Transverse colon (tissue), 4 donors: Measurements from ENCODE around the gene SYNPO2. TPM values are rescaled to one million over a fixed set of nuclear protein-coding genes. Genes with fewer than 3 reads are reported as not detected.
"Not testable (repeated sequence)": the region's sequence is repeated elsewhere in the genome, so short reads cannot be mapped to it uniquely, and the experiment has no call there.

ENCODE experiments used
- DNase-seq: peaks from one replicate; pipeline ENCODE4 v3.0.0-alpha.2; 2019
- H3K27ac ChIP-seq, 4 donors: fragments of 200-600 bp; sonication (generic); 2 replicates each; pipeline ENCODE4 v1.5.1; 2016 to 2018; ENCODE audit warnings: inconsistent platforms in 4 of 4
- H3K27me3 ChIP-seq: fragments of 200-600 bp; sonication (generic); 2 replicates; pipeline ENCODE4 v1.5.1; 2017; ENCODE audit warnings: inconsistent platforms
- H3K36me3 ChIP-seq, 4 donors: fragments of 200-600 bp; sonication (generic); 2 replicates each; pipeline ENCODE4 v1.5.1; 2017 to 2019; ENCODE audit warnings: inconsistent platforms in 4 of 4
- H3K4me1 ChIP-seq, 4 donors: fragments of 200-600 bp; sonication (generic); 2 replicates each; pipeline ENCODE4 v1.5.1; 2017 to 2020; ENCODE audit warnings: inconsistent platforms in 4 of 4
- H3K4me3 ChIP-seq, 4 donors: fragments of 200-600 bp; sonication (generic); 1 replicate in 1 of 4; 2 replicates in 3 of 4; pipeline versions ENCODE4 v1.5.1 to v1.6.1; 2017 to 2019; ENCODE audit warnings: inconsistent platforms in 4 of 4
- H3K9me3 ChIP-seq, 2 donors: fragments of 200-600 bp; sonication (generic); 2 replicates each; pipeline ENCODE4 v1.5.1; 2017 to 2019; ENCODE audit warnings: inconsistent platforms in 2 of 2
- EP300 ChIP-seq: sonication (generic); formaldehyde crosslinking; IDR thresholded peaks from one replicate; pipeline ENCODE4 v1.6.1; 2017; ENCODE audit warnings: antibody characterized with exemption, low read depth
- POLR2A ChIP-seq: fragments of 450-650 bp; IDR thresholded peaks from one replicate; pipeline ENCODE4 v1.6.1; 2016; ENCODE audit warnings: antibody characterized with exemption, mild to moderate bottlenecking, moderate library complexity
- POLR2AphosphoS5 ChIP-seq, 3 donors: sonication (generic); formaldehyde crosslinking; IDR thresholded peaks; one replicate each; pipeline ENCODE4 v1.6.1; 2016; ENCODE audit warnings: antibody characterized with exemption in 3 of 3
- WGBS, 2 donors: methylation state at CpG; one replicate each; pipeline ENCODE4 v1.1.5; 2018; ENCODE audit warnings: low coverage in 1 of 2; 5-methylcytosine and 5-hydroxymethylcytosine counted together
- in situ Hi-C, 4 donors: fragments of 200-750 bp; cut with MboI; loops; one replicate each; pipeline versions ENCODE4 v1.15.0 to v1.15.1; 2017; ENCODE audit warnings: low sequenced_read_pairs in 3 of 4, low pct_ligation_motif_present in 1 of 4, low pct_unique_long_range_greater_than_20kb in 1 of 4
- intact Hi-C: fragments of 100-400 bp; cut with DNase I; formaldehyde crosslinking; loops from one replicate; pipeline ENCODE4 v1.15.1; 2023; ENCODE audit warnings: low total_unique reads
- total RNA-seq, 4 donors: library from RNA; depleted of rRNA; stranded (reverse); fragments of >200 nt; gene quantifications; one replicate each; pipeline ENCODE4 v1.1.0, GENCODE V29; 2016
- TF ChIP-seq, protein P1 (sequence below), 5 experiments: fragments of 200-600 bp in 3 of 5; fragments of 450-650 bp in 2 of 5; sonication (generic) in 3 of 5; IDR thresholded peaks; 1 replicate in 2 of 5; 2 replicates in 3 of 5; pipeline ENCODE4 v1.5.1; 2016 to 2017; ENCODE audit warnings: antibody characterized with exemption in 5 of 5, inconsistent platforms in 3 of 5, mild to moderate bottlenecking in 2 of 5, moderate library complexity in 1 of 5

SYNPO2 gene
- total RNA-seq, 4 donors from 2014 or later = 99.7 to 400 (median 145) TPM

DNA sequence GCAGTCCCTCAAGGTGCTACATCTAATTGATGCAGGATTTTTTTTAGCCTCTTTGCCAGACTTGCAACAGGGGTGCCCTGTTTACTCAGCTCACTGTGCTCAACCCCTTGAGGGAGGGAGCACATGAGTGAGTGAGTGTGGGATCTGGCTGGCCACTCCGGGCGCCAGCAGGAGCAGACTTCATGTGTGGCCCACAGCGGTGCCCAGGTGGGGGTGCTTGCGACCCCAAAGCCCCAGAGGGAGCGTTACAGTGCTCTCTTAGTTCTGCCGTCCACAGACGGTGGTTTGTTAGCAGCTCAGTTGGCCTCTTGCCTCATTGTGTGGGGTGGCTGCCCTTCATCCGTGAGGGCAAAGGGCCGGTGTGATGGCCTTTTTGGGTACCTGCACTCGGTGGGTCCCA is 165.3 kb downstream of the SYNPO2 start:
- no peak overlapping the region for H3K27ac ChIP-seq
- H3K4me1 ChIP-seq = peaks cover 0 to 4% (median 2%) of the 10 kb centered on the region in 4 donors
- DNase-seq = no peak
- TF ChIP-seq POLR2AphosphoS5 (IDR thresholded peaks at IDR 0.05) (no peak), POLR2A (no peak), EP300 (no peak)
- TF ChIP-seq, protein P1, sequence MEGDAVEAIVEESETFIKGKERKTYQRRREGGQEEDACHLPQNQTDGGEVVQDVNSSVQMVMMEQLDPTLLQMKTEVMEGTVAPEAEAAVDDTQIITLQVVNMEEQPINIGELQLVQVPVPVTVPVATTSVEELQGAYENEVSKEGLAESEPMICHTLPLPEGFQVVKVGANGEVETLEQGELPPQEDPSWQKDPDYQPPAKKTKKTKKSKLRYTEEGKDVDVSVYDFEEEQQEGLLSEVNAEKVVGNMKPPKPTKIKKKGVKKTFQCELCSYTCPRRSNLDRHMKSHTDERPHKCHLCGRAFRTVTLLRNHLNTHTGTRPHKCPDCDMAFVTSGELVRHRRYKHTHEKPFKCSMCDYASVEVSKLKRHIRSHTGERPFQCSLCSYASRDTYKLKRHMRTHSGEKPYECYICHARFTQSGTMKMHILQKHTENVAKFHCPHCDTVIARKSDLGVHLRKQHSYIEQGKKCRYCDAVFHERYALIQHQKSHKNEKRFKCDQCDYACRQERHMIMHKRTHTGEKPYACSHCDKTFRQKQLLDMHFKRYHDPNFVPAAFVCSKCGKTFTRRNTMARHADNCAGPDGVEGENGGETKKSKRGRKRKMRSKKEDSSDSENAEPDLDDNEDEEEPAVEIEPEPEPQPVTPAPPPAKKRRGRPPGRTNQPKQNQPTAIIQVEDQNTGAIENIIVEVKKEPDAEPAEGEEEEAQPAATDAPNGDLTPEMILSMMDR (IDR thresholded peaks at IDR 0.05) = no peak
- intact Hi-C loops (no loop called here), in situ Hi-C loops (no loop called here)
- 86% methylated on average over 10 of the region's 10 CpGs; no CpG with 5 or more reads in 1 of the 2 donors for WGBS, 2 donors
- H3K4me3 ChIP-seq = no peak overlapping the region
- no peaks in the 10 kb centered on the region for H3K27me3 ChIP-seq
- H3K36me3 ChIP-seq = no peaks in the 10 kb centered on the region
- H3K9me3 ChIP-seq = no peaks in the 10 kb centered on the region

DNA sequence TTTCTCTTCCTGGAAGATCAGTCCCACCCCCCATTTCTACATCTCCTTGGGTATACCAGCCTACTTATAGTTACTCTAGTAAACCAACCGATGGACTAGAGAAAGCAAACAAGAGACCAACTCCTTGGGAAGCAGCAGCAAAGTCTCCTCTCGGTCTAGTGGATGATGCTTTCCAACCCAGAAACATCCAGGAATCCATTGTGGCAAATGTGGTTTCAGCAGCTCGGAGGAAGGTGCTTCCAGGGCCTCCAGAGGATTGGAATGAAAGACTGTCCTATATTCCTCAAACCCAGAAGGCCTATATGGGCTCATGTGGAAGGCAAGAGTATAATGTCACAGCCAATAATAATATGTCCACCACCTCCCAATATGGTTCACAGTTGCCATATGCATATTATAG is 168.8 kb downstream of the SYNPO2 start:
- no peak overlapping the region for H3K4me3 ChIP-seq
- no peak for TF ChIP-seq EP300
- no peak for TF ChIP-seq POLR2A
- no peak for TF ChIP-seq POLR2AphosphoS5 (IDR thresholded peaks at IDR 0.05)
- TF ChIP-seq, protein P1 (IDR thresholded peaks at IDR 0.05) = no peak
- no peak for DNase-seq
- no peaks in the 10 kb centered on the region for H3K9me3 ChIP-seq
- in situ Hi-C loops = no loop called here
- no peaks in the 10 kb centered on the region for H3K36me3 ChIP-seq
- no peak overlapping the region for H3K27ac ChIP-seq
- H3K27me3 ChIP-seq = no peaks in the 10 kb centered on the region
- intact Hi-C loops = no loop called here
- H3K4me1 ChIP-seq = no peaks in the 10 kb centered on the region
- 86 to 88% methylated on average over 3 of the region's 3 CpGs for WGBS, 2 donors

DNA sequence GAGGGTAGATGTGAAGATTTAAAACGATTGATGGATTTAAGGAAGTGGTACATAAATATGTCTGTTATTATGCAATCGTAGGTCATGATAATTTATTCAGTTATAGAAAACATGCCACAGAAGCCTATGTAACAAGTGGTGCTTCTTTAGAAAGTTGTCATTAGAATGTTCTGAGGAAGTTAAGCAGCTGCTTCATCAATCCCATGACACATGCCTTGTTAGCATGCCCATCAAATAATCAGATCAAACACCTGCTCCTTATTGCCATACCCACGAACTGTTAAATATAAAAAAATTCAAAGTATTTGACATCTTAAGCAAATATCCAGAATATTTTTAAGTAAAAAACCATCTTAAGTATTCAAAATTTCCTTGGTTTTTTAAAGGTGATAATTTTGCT is 170.6 kb downstream of the SYNPO2 start:
- intact Hi-C loops (no loop called here), in situ Hi-C loops (no loop called here)
- WGBS, 2 donors = 54 to 58% methylated on average over 3 of the region's 3 CpGs
- Histone ChIP-seq H3K9me3 (no peaks in the 10 kb centered on the region), H3K27me3 (no peaks in the 10 kb centered on the region), H3K27ac (no peak overlapping the region), H3K4me3 (no peak overlapping the region), H3K36me3 (no peaks in the 10 kb centered on the region), H3K4me1 (no peaks in the 10 kb centered on the region)
- TF ChIP-seq POLR2A (no peak), EP300 (no peak), POLR2AphosphoS5 (IDR thresholded peaks at IDR 0.05) (no peak)
- TF ChIP-seq, protein P1 (IDR thresholded peaks at IDR 0.05) = no peak
- no peak for DNase-seq

DNA sequence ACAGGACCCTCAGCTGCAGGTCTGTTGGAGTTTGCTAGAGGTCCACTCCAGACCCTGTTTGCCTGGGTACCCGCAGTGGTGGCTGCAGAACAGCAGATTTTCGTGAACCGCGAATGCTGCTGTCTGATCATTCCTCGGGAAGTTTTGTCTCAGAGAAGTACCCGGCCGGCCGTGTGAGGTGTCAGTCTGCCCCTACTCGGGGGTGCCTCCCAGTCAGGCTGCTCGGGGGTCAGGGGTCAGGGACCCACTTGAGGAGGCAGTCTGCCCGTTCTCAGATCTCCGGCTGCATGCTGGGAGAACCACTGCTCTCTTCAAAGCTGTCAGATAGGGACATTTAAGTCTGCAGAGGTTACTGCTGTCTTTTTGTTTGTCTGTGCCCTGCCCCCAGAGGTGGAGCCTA is 178.5 kb downstream of the SYNPO2 start:
- DNase-seq, intact Hi-C loops, in situ Hi-C loops, H3K27me3 ChIP-seq, H3K4me3 ChIP-seq, H3K9me3 ChIP-seq, H3K27ac ChIP-seq, H3K36me3 ChIP-seq: not testable (repeated sequence)
- 70% methylated on average over 9 of the region's 12 CpGs; no CpG with 5 or more reads in 1 of the 2 donors for WGBS, 2 donors
- peaks cover 7 to 17% (median 11%) of the 10 kb centered on the region in 4 donors for H3K4me1 ChIP-seq

- DNase-seq = peak; percentile 56
- in situ Hi-C loops, H3K27me3 ChIP-seq, intact Hi-C loops, H3K9me3 ChIP-seq, H3K4me3 ChIP-seq, H3K36me3 ChIP-seq: not testable (repeated sequence)
- WGBS, 2 donors = 76 to 82% methylated on average over 8 to 14 of the region's 17 CpGs
- H3K4me1 ChIP-seq = peaks cover 7 to 17% (median 11%) of the 10 kb centered on the region in 4 donors
- peak in 1 of 3 donors; percentile 14 for TF ChIP-seq POLR2AphosphoS5 (IDR thresholded peaks at IDR 0.05)
- peak overlapping the region; percentile 62 to 72 (median 66) for H3K27ac ChIP-seq
Measured at GRCh38 chr4:119067670-119068360, 179.2 kb downstream of the SYNPO2 start.
